ENCODE data around the gene PEX6.

DNA sequence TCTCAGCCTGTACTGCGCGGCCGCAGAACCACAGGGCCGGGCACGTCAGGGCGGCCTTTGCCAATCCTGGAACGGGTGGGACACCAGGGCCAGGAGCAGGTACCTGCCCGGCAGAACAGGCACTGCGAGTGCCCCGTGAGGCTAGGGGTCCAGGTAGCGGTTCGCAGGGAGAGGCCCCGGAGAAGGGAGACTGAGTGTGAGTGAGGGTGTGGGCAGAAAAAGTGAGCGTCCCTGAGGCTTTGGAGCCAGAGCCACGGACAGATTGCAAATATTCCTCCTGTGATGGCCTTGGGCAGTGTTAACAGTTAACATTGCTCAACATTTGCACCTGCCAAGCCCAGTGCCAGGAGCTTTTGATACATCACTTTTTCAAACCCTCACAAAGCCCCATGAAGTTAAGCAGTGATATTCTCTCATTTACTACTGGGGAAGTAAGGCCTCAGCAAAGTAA, 17.9 kb downstream of the PEX6 start:
- TF ChIP-seq, protein P1, sequence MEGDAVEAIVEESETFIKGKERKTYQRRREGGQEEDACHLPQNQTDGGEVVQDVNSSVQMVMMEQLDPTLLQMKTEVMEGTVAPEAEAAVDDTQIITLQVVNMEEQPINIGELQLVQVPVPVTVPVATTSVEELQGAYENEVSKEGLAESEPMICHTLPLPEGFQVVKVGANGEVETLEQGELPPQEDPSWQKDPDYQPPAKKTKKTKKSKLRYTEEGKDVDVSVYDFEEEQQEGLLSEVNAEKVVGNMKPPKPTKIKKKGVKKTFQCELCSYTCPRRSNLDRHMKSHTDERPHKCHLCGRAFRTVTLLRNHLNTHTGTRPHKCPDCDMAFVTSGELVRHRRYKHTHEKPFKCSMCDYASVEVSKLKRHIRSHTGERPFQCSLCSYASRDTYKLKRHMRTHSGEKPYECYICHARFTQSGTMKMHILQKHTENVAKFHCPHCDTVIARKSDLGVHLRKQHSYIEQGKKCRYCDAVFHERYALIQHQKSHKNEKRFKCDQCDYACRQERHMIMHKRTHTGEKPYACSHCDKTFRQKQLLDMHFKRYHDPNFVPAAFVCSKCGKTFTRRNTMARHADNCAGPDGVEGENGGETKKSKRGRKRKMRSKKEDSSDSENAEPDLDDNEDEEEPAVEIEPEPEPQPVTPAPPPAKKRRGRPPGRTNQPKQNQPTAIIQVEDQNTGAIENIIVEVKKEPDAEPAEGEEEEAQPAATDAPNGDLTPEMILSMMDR (IDR thresholded peaks at IDR 0.05; ENCODE audit: low read length): no peak
- TF ChIP-seq EZH2phosphoT487 (IDR thresholded peaks at IDR 0.05; ENCODE audit: low read length) (no peak), EZH2 (optimal IDR thresholded peaks at IDR 0.05; ENCODE audit: low read depth, low read length) (no peak)

Measured in MM.1S (cell line).